DOHH2 (cell line): ENCODE results near the gene MR1.

ENCODE experiments used
- CTCF ChIP-seq: fragments of 200-600 bp; sonication (generic); IDR thresholded peaks from one replicate; pipeline ENCODE4 v1.5.1; 2014; ENCODE audit warnings: antibody characterized with exemption, mild to moderate bottlenecking, low read depth, low read length; ENCODE audit not compliant: poor library complexity, severe bottlenecking
- EZH2phosphoT487 ChIP-seq: fragments of 200-600 bp; sonication (generic); IDR thresholded peaks from 2 replicates; pipeline ENCODE4 v1.6.1; 2017; ENCODE audit warnings: borderline replicate concordance, mild to moderate bottlenecking, antibody characterized with exemption, low read length, moderate library complexity, mixed read lengths

- TF ChIP-seq CTCF (no peak), EZH2phosphoT487 (no peak)
These were observed 55.4 kb downstream of the MR1 start for GRCh38 chr1:181089017-181089675.
